ENCODE results near the gene ZNF483.
"Not testable (repeated sequence)": the region's sequence is repeated elsewhere in the genome, so short reads cannot be mapped to it uniquely, and the experiment has no call there.

ZNF483 gene

DNA sequence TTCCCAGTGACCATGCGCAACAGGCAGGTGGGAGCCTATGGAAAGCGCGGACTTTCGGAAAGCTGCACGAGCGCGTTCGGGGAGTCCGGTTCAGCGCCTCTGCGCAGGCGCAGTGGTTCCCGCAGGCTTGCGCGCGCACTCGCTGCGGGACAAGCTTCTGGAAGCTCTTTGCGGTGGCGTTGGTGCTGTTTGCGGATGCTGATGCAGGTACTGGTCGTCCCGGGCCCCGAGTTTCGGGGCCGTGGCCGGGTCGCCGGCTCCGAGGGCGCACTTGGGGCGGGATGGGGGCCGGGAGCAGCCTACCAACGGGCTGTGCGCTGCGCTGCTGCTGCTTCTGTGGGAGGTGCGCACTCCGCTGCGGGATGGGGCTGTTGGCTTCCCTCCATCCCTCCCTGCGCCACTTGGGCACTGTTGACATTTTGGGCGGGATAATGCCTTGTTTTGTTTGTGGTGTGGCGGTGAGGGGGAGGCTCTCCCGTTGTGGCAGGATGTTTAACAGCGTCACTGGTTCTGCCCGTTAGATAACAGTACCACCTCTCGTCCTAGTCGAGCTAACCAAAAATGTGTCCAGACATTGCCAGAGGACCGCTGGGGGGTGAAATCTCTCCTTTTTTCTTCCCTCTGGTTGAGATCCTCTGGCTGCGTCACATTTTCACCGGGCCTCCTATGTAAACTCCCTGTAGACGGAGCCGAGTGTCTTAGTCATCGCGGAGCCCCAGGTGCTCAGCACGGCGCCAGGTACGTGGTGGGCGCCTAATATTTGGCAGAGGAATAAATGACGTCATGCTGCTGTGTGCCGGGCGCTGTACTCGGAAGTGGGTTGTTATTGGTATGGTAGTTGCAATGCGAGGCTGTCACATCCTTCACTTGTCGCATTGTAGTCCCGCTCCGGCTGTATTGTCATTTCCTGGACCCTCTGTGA, at the start of gene ZNF483:
Gene ZNF483, plus strand, starts transcription at position 124 of the 922 bp plus-strand sequence. CDS start 2,217 bp downstream, outside the sequence.
- DNase-seq (peak; percentile 58 to 61), ATAC-seq (peak; percentile 86)
- H3K4me3 Mint-ChIP-seq = peak within 1 kb of the TSS; percentile 86 to 87
- peak within 1 kb of the TSS; percentile 30 to 67 for H3K27ac Mint-ChIP-seq
- no peaks in the 10 kb centered on the region for H3K9me3 Mint-ChIP-seq
- H3K4me1 Mint-ChIP-seq = peaks cover 17% of the 10 kb centered on the region
- H3K27me3 Mint-ChIP-seq = peaks cover 7% of the 10 kb centered on the region

DNA sequence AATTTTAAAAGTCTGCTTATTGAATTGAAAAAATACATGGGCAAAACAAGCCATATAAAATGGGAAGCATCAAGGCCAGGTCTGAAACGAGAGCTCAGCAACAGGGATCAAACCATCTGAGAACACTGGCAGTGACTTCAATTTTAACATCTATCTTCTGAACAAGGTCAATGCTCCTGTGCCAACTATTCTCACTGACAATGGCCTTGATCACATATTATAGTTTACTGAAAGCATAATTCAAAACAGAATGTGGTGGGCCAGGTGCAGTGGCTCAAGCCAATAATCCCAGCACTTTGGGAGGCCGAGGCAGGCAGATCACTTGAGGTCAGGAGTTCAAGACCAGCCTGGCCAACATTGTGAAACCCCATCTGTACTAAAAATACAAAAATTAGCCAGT, 49.8 kb upstream of the ZNF483 start:
- peaks cover 31% of the 10 kb centered on the region for H3K4me1 Mint-ChIP-seq
- no peak for ATAC-seq
- DNase-seq = no peak
- H3K27ac Mint-ChIP-seq = no peak overlapping the region
- no peaks in the 10 kb centered on the region for H3K9me3 Mint-ChIP-seq
- H3K4me3 Mint-ChIP-seq = no peak overlapping the region
- H3K27me3 Mint-ChIP-seq = no peaks in the 10 kb centered on the region

DNA sequence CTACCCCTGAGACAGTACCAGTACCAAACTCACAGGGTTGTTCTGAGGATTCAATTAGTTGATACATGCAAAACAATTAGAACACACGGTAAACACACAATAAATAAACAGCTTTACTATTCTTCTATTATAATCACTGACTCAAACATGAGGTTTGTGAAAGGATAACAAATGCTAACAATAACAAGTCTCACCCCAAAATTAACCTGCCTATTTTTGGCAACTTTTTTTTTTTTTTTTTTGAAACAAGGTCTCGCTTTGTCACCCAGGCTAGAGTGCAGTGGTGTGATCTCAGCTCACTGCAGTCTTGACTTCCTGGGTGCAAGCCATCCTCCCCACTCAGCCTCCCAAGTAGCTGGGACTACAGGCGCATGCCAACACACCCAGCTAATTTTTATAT, 47.3 kb upstream of the ZNF483 start:
- no peak overlapping the region for H3K4me3 Mint-ChIP-seq
- no peak for DNase-seq
- peaks cover 52% of the 10 kb centered on the region for H3K4me1 Mint-ChIP-seq
- no peaks in the 10 kb centered on the region for H3K27me3 Mint-ChIP-seq
- peak overlapping the region in 1 of 2 donors; percentile 23 for H3K27ac Mint-ChIP-seq
- no peak for ATAC-seq
- H3K9me3 Mint-ChIP-seq = no peaks in the 10 kb centered on the region

DNA sequence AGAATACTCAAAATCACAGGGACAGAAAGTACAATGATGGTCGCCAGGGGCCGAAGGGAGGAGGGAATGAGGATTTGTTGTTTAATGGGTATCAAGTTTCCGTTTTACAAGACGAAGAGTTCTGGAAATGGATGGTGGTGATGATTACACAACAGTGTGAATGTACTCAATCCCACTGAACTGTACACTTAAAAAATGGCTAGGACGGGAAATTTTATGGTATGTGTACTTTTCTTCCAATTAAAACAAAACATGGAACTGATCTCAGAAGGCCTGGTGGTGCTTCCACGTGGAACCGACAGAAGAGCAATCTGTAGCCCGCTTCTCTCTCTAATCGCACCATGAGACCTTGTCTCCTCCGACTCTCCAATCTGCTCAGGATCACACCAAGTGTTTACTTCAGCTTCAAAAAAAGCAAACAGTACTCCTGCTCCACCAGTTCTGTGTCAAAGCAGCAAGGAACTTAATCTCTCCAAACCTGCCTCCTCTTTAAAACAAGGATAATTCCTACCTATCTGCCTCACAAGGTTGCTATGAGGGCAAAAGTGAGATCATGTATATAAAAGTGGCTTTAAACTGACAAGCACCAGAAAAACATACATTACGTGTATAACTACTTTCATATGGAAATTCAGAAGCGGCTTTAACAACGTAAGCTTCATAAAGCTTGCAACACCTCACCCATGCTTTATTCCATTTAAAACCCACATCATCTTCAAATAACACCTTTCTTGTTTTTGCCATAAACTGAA, 42.9 kb upstream of the ZNF483 start:
- Mint-ChIP-seq H3K4me1 (peaks cover 44% of the 10 kb centered on the region), H3K4me3 (peak overlapping the region; percentile 88 to 89), H3K27me3 (no peaks in the 10 kb centered on the region), H3K27ac (peak overlapping the region; percentile 89 to 93), H3K9me3 (no peaks in the 10 kb centered on the region)
- ATAC-seq (no peak), DNase-seq (no peak)

DNA sequence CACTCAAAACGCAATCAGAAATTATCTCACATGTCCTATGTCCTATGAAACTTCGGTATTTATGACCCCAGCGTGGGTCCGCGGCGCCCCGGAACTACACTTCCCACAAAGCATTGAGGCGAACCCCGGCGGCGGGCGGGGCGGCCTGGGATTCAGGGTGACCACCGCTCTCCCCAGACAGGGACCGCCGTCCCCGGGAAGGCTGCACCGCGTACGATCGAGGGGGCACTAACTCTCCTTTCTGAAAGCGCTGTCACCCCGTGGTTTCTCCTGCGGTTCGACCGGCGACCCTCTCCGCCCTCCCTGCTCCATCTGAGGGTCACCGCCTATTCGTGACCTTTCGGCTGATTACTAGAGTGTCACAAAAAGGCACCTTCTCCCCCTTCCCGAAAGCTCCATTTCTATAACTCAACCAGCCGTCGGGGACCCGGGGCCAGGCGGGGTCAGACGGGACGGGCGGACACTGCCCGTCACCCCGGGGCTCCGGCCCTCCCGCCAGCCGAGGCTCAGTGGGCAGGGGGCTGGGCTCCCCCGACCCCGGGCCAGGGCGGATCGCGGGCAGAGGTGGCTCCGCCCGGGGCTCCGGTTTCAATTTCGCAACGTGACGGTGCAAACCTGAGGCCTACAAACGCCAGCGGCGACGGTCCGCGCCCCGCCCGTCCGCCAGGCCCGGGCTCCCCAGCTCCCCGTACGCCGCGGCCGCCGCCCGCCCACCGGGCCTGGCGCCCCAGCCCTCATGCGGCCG, 42.1 kb upstream of the ZNF483 start:
- Mint-ChIP-seq H3K9me3 (no peaks in the 10 kb centered on the region), H3K4me3 (peak overlapping the region; percentile 88 to 89), H3K4me1 (peaks cover 36% of the 10 kb centered on the region), H3K27ac (peak overlapping the region; percentile 89 to 93), H3K27me3 (peaks cover 7% of the 10 kb centered on the region)
- peak; percentile 68 to 70 for DNase-seq
- ATAC-seq = peak; percentile 64

DNA sequence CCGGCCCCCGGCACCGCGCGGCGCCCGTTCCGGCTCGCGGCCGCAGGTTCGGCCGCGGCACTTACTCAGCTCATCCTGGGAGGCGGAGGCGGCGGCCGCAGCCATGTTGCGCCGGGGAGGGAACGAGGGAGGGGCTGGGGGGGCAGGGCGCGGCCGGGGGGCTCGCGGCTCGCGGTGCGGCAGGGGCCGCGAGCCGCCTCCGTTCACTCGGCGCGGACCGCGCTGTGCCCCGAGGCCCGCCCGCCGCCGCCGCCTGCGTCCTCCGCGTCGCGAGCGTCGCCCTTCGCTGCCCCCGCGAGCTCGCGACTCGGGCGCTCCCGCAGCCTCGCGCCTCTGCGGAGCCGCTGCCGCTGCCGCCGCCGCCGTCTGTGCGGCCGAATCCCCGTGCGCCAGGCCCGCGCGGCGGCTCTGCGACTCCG, 41.5 kb upstream of the ZNF483 start:
- Mint-ChIP-seq H3K9me3 (no peaks in the 10 kb centered on the region), H3K27ac (no peak overlapping the region), H3K4me3 (peak overlapping the region in 1 of 2 donors; percentile 24), H3K27me3 (peaks cover 11% of the 10 kb centered on the region), H3K4me1 (peaks cover 36% of the 10 kb centered on the region)
- DNase-seq = peak in 1 of 2 donors; percentile 58
- peak; percentile 45 for ATAC-seq

DNA sequence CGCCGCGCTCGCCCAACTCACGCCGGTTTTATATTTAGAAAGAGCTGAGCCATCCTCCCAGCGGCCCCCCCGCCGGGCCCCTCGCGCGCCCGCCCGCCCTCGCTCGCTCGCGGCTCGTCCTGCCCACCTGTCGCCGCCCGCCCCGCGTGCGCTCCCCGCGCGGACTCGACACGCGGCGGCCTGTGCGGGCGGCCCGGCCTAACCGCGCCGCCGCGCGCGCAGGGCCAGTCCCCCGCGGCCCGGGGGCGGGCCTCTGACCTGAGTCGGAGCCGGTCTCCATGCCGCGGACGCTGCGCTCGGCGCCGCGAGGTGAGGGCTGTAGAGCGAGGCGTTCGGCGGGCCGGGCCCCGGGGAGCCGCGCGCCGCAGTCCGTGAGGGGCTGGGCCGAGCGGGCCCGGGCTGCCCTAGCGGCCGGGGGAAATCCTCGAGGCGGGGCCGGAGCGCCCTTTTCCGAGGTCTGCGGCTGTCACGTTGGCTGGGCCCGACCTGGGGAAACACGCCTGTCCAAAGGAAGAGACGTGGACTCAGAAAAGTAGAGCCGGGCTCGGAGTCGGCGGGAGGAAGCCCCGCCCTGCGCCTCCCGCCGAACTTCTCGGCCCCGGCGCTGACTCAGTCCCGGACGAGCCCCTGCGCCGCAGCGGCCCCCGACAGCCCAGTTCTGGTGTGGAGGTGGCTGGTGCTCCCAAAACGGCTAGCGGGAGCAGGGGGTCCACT, 41.0 kb upstream of the ZNF483 start, which contains the start of gene ECPAS:
Gene ECPAS, minus strand, starts transcription at position 526 of the 714 bp plus-strand sequence. CDS start 11,465 bp downstream, outside the sequence.
- Mint-ChIP-seq H3K27ac (peak within 1 kb of the TSS; percentile 88 to 93), H3K27me3 (peaks cover 11% of the 10 kb centered on the region), H3K9me3 (no peaks in the 10 kb centered on the region), H3K4me1 (peaks cover 32% of the 10 kb centered on the region), H3K4me3 (peak within 1 kb of the TSS; percentile 77 to 86)
- ATAC-seq = peak; percentile 81
- peak; percentile 80 for DNase-seq

DNA sequence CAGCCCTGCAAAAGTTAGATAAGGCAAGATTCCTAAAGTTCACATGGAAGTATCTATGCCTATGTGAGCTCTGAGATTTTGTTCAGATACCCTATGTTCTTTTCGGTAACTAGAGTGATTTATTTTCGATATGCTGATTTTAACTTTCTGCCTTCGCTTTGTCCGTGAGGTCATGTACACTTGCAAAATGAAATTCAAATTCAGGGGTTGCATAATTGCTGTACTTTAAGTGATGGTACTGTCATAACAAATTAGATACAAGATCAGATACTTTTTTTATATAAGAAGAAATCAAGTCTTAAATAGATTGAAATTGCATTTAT, 40.4 kb upstream of the ZNF483 start:
- DNase-seq = no peak
- peaks cover 11% of the 10 kb centered on the region for H3K27me3 Mint-ChIP-seq
- H3K4me1 Mint-ChIP-seq = peaks cover 31% of the 10 kb centered on the region
- no peaks in the 10 kb centered on the region for H3K9me3 Mint-ChIP-seq
- no peak for ATAC-seq
- H3K4me3 Mint-ChIP-seq = peak overlapping the region; percentile 77 to 86
- H3K27ac Mint-ChIP-seq = peak overlapping the region; percentile 88 to 93

DNA sequence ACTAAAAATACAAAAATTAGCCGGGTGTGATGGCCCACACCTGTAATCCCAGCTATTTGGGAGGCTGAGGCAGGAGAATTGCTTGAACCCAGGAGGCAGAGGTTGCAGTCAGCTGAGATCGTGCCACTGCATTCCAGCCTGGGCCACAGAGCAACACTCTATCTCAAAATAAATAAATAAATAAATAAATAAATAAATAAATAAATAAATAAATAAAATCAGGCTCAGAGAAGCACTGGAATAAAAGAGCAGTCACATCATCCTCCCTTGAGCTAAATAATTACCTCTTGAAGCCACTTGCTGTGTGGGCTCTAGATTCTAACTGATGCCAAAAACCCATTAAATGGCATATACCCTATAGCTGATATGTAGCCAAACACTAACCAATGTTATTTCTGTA, 27.8 kb upstream of the ZNF483 start:
- not testable (repeated sequence) for H3K9me3 Mint-ChIP-seq, H3K27ac Mint-ChIP-seq, H3K27me3 Mint-ChIP-seq, H3K4me1 Mint-ChIP-seq, DNase-seq, ATAC-seq, H3K4me3 Mint-ChIP-seq

DNA sequence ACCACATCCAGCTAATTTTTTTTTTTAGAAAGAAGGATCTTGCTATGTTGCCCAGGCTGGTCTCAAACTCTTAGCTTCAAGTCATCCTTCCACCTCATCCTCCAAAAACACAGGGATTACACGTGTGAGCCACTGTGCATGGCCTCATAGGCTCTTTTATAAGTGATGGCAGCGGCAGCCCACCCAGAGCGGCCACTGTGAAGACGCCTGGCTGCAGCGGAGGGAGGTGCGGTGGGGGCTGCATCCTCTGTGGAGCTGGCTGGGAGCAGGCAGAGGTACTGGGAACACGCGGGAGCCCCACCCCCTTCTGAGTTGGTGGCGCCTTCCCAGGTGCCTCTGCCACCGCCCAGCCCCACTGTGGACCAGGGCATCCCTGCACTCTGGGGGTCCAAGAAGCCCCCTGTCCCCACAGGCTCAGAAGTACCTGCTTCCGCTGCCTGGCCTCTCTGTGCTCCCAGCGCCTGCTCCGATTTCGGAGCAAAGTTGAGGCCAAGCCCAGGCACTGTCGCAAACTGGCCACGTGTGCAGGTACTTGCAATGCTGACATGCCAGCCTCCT, 23.9 kb upstream of the ZNF483 start:
- H3K27ac Mint-ChIP-seq = no peak overlapping the region
- H3K4me1 Mint-ChIP-seq = no peaks in the 10 kb centered on the region
- no peaks in the 10 kb centered on the region for H3K9me3 Mint-ChIP-seq
- H3K4me3 Mint-ChIP-seq = no peak overlapping the region
- DNase-seq (no peak), ATAC-seq (no peak)
- H3K27me3 Mint-ChIP-seq = no peaks in the 10 kb centered on the region

DNA sequence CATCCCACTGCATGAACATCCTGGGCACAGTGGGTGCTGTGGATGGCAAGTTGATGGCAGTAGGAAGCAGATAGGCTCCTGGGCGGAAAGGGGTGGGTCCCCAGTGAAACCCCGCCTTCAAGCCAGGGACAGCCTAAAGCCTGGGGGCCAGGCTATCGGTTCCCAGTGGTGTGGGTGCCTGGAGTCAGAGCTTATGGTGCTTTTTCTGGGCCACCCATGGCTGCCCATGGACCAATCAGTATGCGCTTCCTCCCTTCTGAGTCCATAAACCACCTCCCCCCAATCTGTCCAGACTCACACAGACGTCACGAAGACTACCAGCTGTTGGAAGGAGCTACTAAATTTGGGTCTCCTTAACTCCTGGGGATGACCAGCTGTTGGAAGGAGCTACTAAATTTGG, 23.3 kb upstream of the ZNF483 start:
- H3K4me1 Mint-ChIP-seq = no peaks in the 10 kb centered on the region
- no peaks in the 10 kb centered on the region for H3K27me3 Mint-ChIP-seq
- no peak for DNase-seq
- no peak overlapping the region for H3K27ac Mint-ChIP-seq
- H3K4me3 Mint-ChIP-seq = no peak overlapping the region
- ATAC-seq = no peak
- H3K9me3 Mint-ChIP-seq = no peaks in the 10 kb centered on the region

DNA sequence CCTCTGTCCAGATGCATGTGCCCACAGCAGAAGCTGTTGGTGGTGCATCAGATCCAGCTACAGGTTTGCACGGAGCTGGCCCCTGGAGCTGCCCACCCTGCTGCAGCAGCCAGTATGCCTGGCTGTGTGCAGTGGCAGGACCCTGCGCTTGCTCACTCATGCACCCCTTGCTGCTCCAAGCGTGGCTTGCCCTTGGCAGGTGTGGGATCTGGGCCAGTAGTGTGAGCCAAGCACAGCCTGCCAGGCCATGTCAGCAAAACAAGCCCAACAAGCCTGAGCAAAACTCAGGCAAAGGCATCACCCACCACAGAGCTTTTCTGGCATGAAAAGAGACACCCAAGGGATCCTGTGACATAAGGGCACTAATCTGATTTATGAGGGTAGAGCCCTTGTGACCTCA, 22.5 kb upstream of the ZNF483 start:
- H3K4me1 Mint-ChIP-seq = no peaks in the 10 kb centered on the region
- H3K9me3 Mint-ChIP-seq = no peaks in the 10 kb centered on the region
- ATAC-seq (no peak), DNase-seq (no peak)
- no peaks in the 10 kb centered on the region for H3K27me3 Mint-ChIP-seq
- no peak overlapping the region for H3K4me3 Mint-ChIP-seq
- H3K27ac Mint-ChIP-seq = no peak overlapping the region

DNA sequence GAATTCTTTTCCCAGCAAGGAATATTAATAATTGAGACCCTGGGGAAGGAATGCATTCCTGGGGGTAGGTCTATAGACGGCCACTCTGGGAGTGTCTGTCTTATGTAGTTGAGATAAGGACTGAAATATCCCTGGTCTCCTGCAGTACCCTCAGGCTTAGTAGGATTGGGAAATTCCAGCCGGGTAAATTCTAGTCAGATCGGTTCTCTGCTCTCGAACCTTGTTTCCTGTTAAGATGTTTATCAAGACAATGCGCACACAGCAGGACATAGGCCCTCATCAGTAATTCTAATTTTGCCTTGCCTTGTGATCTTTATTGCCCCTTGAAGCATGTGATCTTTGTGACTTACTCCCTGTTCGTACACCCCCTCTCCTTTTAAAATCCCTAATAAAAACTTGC, 13.4 kb upstream of the ZNF483 start:
- not testable (repeated sequence) for H3K27me3 Mint-ChIP-seq, ATAC-seq, H3K9me3 Mint-ChIP-seq, H3K27ac Mint-ChIP-seq, H3K4me1 Mint-ChIP-seq, DNase-seq, H3K4me3 Mint-ChIP-seq

DNA sequence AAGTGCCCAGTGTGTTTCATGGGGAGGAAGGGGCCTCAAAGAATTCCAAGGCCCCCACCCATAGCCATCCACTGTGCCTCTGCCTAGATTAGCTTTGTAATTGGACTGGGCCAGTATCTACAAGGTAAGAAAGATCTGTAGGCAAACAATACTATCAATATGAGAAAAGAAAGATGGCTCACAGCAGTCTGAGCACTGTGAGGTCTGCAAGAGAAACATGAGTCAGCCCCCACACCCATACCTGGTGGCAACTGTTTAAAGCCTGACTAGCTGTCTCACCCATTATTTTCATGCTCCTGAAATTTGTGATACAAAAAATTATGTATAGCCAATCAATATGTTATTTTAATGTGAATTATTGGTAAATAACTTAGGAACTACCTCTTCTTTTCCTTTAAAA, 10.0 kb upstream of the ZNF483 start:
- ATAC-seq (no peak), DNase-seq (no peak)
- H3K9me3 Mint-ChIP-seq = peaks cover 4 to 8% of the 10 kb centered on the region in 2 donors
- no peak overlapping the region for H3K27ac Mint-ChIP-seq
- no peaks in the 10 kb centered on the region for H3K4me1 Mint-ChIP-seq
- H3K4me3 Mint-ChIP-seq = no peak overlapping the region
- H3K27me3 Mint-ChIP-seq = no peaks in the 10 kb centered on the region

DNA sequence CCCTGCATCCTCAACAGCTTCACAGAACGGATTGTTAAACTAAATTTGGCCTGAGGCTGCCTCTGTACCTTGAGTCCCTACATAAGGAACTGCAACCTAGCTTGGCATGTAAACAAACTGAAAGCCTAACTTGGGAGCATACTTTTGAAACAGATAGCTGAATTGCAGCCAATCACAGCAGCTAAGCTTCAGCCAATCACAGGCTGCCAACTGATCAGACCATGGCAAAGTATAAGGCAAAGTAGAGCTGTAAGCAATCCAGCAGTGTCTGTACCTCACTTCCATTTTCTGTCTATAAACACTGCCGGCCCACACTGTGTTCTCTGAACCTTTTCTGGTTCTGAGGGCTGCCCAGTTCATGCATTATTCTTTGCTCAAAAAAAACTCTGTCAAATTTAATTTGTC, 8.9 kb upstream of the ZNF483 start:
- Mint-ChIP-seq H3K27ac (no peak overlapping the region), H3K9me3 (peaks cover 0 to 3% of the 10 kb centered on the region in 2 donors), H3K4me1 (no peaks in the 10 kb centered on the region), H3K4me3 (no peak overlapping the region), H3K27me3 (no peaks in the 10 kb centered on the region)
- ATAC-seq (peak; percentile 31), DNase-seq (no peak)

All from stimulated activated naive CD8-positive, alpha-beta T cell treated with anti-CD3 and anti-CD28 coated beads, Interleukin-15, amount 100 ng/mL, for 72 hours (primary cell).